Gastroesophageal sphincter (tissue), 3 donors: Measurements from ENCODE around the gene RPN1.

ENCODE experiments used
- CTCF ChIP-seq, 4 experiments: fragments of 200-600 bp in 2 of 4; fragments of 450-650 bp in 2 of 4; sonication (generic) in 1 of 4; IDR thresholded peaks; one replicate each; pipeline ENCODE4 v1.5.1; 2017 to 2019; ENCODE audit warnings: antibody characterized with exemption in 4 of 4, mild to moderate bottlenecking in 2 of 4, moderate library complexity in 2 of 4
- EP300 ChIP-seq: sonication (generic); formaldehyde crosslinking; IDR thresholded peaks from one replicate; pipeline ENCODE4 v1.6.1; 2017; ENCODE audit warnings: antibody characterized with exemption, mild to moderate bottlenecking
- POLR2A ChIP-seq, 2 donors: fragments of 450-650 bp; IDR thresholded peaks; one replicate each; pipeline ENCODE4 v1.6.1; 2017; ENCODE audit warnings: antibody characterized with exemption in 2 of 2, mild to moderate bottlenecking in 2 of 2, moderate library complexity in 1 of 2

DNA sequence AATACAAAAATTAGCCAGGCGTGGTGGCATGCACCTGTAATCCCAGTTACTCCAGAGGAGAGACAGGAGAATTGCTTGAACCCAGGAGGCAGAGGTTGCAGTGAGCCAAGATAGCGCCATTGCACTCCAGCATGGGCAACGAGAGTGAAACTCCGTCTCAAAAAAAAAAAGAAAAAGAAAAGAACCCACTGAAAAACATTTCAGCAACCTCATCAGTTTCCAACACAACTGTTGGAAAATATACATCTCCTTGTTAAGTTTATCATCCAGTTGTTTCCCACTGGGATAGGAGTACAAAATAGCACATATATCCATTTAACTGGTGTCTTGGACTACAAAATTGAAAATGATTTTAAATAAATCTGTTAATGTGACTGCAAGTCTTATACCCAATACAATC, 2.2 kb downstream of the RPN1 start:
- TF ChIP-seq CTCF (IDR thresholded peaks at IDR 0.05), result no peak
- TF ChIP-seq POLR2A (IDR thresholded peaks at IDR 0.05), result no peak
- TF ChIP-seq EP300, result no peak
